ENCODE measurements around the gene CRB3.

Gene CRB3

GRCh38 chr19:6466526-6467248, 2.6 kb downstream of the CRB3 start:
- DNase-seq (ENCODE audit: low spot score) = no peak

- DNase-seq (ENCODE audit: low spot score) = no peak
These were observed 3.3 kb downstream of the CRB3 start for GRCh38 chr19:6467384-6467783.

- no peak for DNase-seq (ENCODE audit: low spot score)
These were observed 6.1 kb downstream of the CRB3 start for GRCh38 chr19:6470173-6470572.

GRCh38 chr19:6471076-6471475, 7.0 kb downstream of the CRB3 start:
- DNase-seq (ENCODE audit: low spot score) = no peak

- no peak for DNase-seq (ENCODE audit: low spot score)
These were observed 8.6 kb downstream of the CRB3 start for GRCh38 chr19:6472713-6473112.

- no peak for DNase-seq (ENCODE audit: low spot score)
These were observed 9.6 kb downstream of the CRB3 start for GRCh38 chr19:6473647-6474046.

- DNase-seq (ENCODE audit: low spot score) = peak; percentile 72
These were observed 11.4 kb downstream of the CRB3 start for GRCh38 chr19:6475321-6476108.

- peak; percentile 97 for DNase-seq (ENCODE audit: low spot score)
These were observed 12.3 kb downstream of the CRB3 start for GRCh38 chr19:6476155-6476895.

GRCh38 chr19:6476896-6477431, 12.9 kb downstream of the CRB3 start:
- no peak for DNase-seq (ENCODE audit: low spot score)

- no peak for DNase-seq (ENCODE audit: low spot score)
These were observed 14.7 kb downstream of the CRB3 start for GRCh38 chr19:6478815-6479214.

- no peak for DNase-seq (ENCODE audit: low spot score)
These were observed 15.8 kb downstream of the CRB3 start for GRCh38 chr19:6479836-6480398.

GRCh38 chr19:6480848-6481415, 16.9 kb downstream of the CRB3 start:
- DNase-seq (ENCODE audit: low spot score) = no peak

GRCh38 chr19:6481541-6482342, 17.7 kb downstream of the CRB3 start, which contains the start of gene DENND1C:
TSS of gene DENND1C (minus strand) at chr19:6481787. CDS start at chr19:6481695, 92 bp downstream.
- DNase-seq (ENCODE audit: low spot score) = peak; percentile 73

- no peak for DNase-seq (ENCODE audit: low spot score)
These were observed 18.2 kb downstream of the CRB3 start for GRCh38 chr19:6482343-6482686.

GRCh38 chr19:6483235-6483634, 19.2 kb downstream of the CRB3 start:
- DNase-seq (ENCODE audit: low spot score) = no peak

GRCh38 chr19:6484230-6484629, 20.2 kb downstream of the CRB3 start:
- DNase-seq (ENCODE audit: low spot score) = no peak

- DNase-seq (ENCODE audit: low spot score) = no peak
These were observed 20.8 kb downstream of the CRB3 start for GRCh38 chr19:6484831-6485230.

- no peak for DNase-seq (ENCODE audit: low spot score)
These were observed 25.4 kb downstream of the CRB3 start for GRCh38 chr19:6489278-6490061.

- DNase-seq (ENCODE audit: low spot score) = no peak
These were observed 26.1 kb downstream of the CRB3 start for GRCh38 chr19:6490134-6490533.

Data from ecto neural progenitor cell (in vitro differentiated cells).